Endothelial cell of umbilical vein (primary cell): ENCODE measurements around the gene ACOT7. TPM values are rescaled to one million over a fixed set of nuclear protein-coding genes. Genes with fewer than 3 reads are reported as not detected.

Experiments used
- BruUV-seq: library from RNA; stranded (reverse); fragments of 400-500 nt; replicated peaks from 2 replicates; lab custom pipeline; 2021; lab: Mats Ljungman, UMichigan
- CTCF ChIA-PET: fragments of 300-600, 350-600 bp; sonication (Branson Sonifier 250); formaldehyde crosslinking; loops from one replicate; lab custom pipeline; 2021; ENCODE audit warnings: antibody characterized with exemption, inconsistent platforms; lab: Charles Lee
- POLR2A ChIA-PET: fragments of 300-600, 350-600 bp; sonication (Branson Sonifier 250); formaldehyde crosslinking; loops from one replicate; lab custom pipeline; 2021; ENCODE audit warnings: antibody characterized with exemption, inconsistent platforms; lab: Charles Lee
- DNase-seq: peaks from one replicate; pipeline ENCODE4 v3.0.0-alpha.2; 2011; ENCODE audit warnings: low read depth, low spot score
- FAIRE-seq: peaks from 2 replicates; lab custom pipeline; 2011; peaks lifted over from hg19 to GRCh38; lab: Jason Lieb, UNC
- H2AFZ ChIP-seq: 2 replicates; pipeline ENCODE4 v1.6.0; 2012; ENCODE audit warnings: low read depth, low read length, control low read depth, inconsistent platforms
- H3K27ac ChIP-seq: 2 replicates; pipeline ENCODE4 v1.5.1; 2011; ENCODE audit warnings: low read depth, mild to moderate bottlenecking, control low read depth, low read length, moderate library complexity; ENCODE audit not compliant: insufficient read depth
- H3K27me3 ChIP-seq, 2 experiments: 2 replicates each; pipeline versions ENCODE4 v1.6.0 to v1.6.1; 2011; ENCODE audit warnings: low read length in 2 of 2, mixed read lengths in 1 of 2; ENCODE audit not compliant: control insufficient read depth in 2 of 2, insufficient read depth in 2 of 2
- H3K36me3 ChIP-seq, 2 experiments: 2 replicates in 1 of 2; 3 replicates in 1 of 2; pipeline ENCODE4 v1.5.1; 2011; ENCODE audit warnings: low read length in 2 of 2, mild to moderate bottlenecking in 1 of 2, moderate library complexity in 1 of 2; ENCODE audit not compliant: control insufficient read depth in 2 of 2, insufficient read depth in 2 of 2; ENCODE audit errors: extremely low read depth in 1 of 2
- H3K4me1 ChIP-seq: 3 replicates; pipeline ENCODE4 v1.5.1; 2011; ENCODE audit warnings: mild to moderate bottlenecking, low read length; ENCODE audit not compliant: control insufficient read depth, insufficient read depth; ENCODE audit errors: extremely low read depth
- H3K4me2 ChIP-seq: 2 replicates; pipeline ENCODE4 v1.6.1; 2011; ENCODE audit warnings: low read length, control low read depth, mixed read lengths; ENCODE audit not compliant: insufficient read depth
- H3K4me3 ChIP-seq, 3 experiments: fragments of 200-600 bp in 1 of 3; sonication (generic), shearing (Covaris generic) in 1 of 3; replicated peaks in 1 of 3; 2 replicates each; pipeline ENCODE4 v1.5.1; 2011 to 2016; ENCODE audit warnings: control low read depth in 3 of 3, low read length in 3 of 3, mild to moderate bottlenecking in 2 of 3, inconsistent platforms in 1 of 3, low read depth in 1 of 3, moderate library complexity in 1 of 3; ENCODE audit not compliant: insufficient read depth in 1 of 3
- H3K79me2 ChIP-seq: 2 replicates; pipeline ENCODE4 v1.6.0; 2012; ENCODE audit warnings: low read length, inconsistent platforms; ENCODE audit not compliant: control insufficient read depth, insufficient read depth
- H3K9ac ChIP-seq: replicated peaks from 2 replicates; pipeline ENCODE3; 2011; ENCODE audit warnings: low read length, control low read depth; ENCODE audit not compliant: insufficient read depth; ENCODE audit errors: extremely low read depth
- H3K9me1 ChIP-seq: replicated peaks from 3 replicates; pipeline ENCODE4 v1.6.0; 2011; ENCODE audit warnings: mild to moderate bottlenecking, low read length; ENCODE audit not compliant: control insufficient read depth, insufficient read depth; ENCODE audit errors: extremely low read depth
- H3K9me3 ChIP-seq: replicated peaks from 2 replicates; pipeline ENCODE4 v1.5.1; 2012; ENCODE audit warnings: low read length, inconsistent platforms; ENCODE audit not compliant: control insufficient read depth, insufficient read depth
- H4K20me1 ChIP-seq: replicated peaks from 2 replicates; pipeline ENCODE3; 2011; ENCODE audit warnings: mild to moderate bottlenecking, low read length; ENCODE audit not compliant: control insufficient read depth, insufficient read depth; ENCODE audit errors: extremely low read depth
- EZH2 ChIP-seq: IDR thresholded peaks from 2 replicates; pipeline ENCODE4 v1.6.1; 2012; ENCODE audit warnings: borderline replicate concordance, low read depth, mild to moderate bottlenecking, moderate library complexity, low read length, inconsistent platforms; ENCODE audit not compliant: severe bottlenecking
- FOS ChIP-seq: IDR thresholded peaks from 2 replicates; pipeline ENCODE4 v1.6.1; 2011; ENCODE audit warnings: mild to moderate bottlenecking, low read length, moderate library complexity, borderline replicate concordance; ENCODE audit not compliant: insufficient read depth
- GATA2 ChIP-seq: IDR thresholded peaks from 2 replicates; pipeline ENCODE4 v1.7.0; 2011; ENCODE audit warnings: low read depth, mild to moderate bottlenecking, moderate library complexity, mixed read lengths, low read length; ENCODE audit not compliant: insufficient read length, insufficient read depth
- JUN ChIP-seq: IDR thresholded peaks from 2 replicates; pipeline ENCODE4 v1.6.1; 2011; ENCODE audit warnings: borderline replicate concordance, low read depth; ENCODE audit not compliant: insufficient read length, insufficient read depth
- MYC ChIP-seq: IDR thresholded peaks from one replicate; pipeline ENCODE4 v1.6.1; 2011; ENCODE audit warnings: mild to moderate bottlenecking, low read depth, low read length
- POLR2A ChIP-seq: IDR thresholded peaks from 2 replicates; pipeline ENCODE4 v1.6.1; 2012; ENCODE audit warnings: low read depth, mild to moderate bottlenecking, control low read depth, low read length
- POLR2AphosphoS5 ChIP-seq: IDR thresholded peaks from 2 replicates; pipeline ENCODE4 v1.6.1; 2012; ENCODE audit warnings: low read depth, mild to moderate bottlenecking, control low read depth, low read length, moderate library complexity; ENCODE audit not compliant: insufficient read depth
- dilution Hi-C: fragments of 300-500 bp; cut with MboI; formaldehyde crosslinking; loops from one replicate; pipeline ENCODE4 v1.15.0; 2019; ENCODE audit warnings: low sequenced_read_pairs; ENCODE audit not compliant: extremely low pct_ligation_motif_present
- intact Hi-C: fragments of 100-400 bp; cut with micrococcal nuclease; formaldehyde crosslinking; loops from one replicate; pipeline ENCODE4 v1.10.0; 2022
- polyA plus RNA-seq, 4 experiments: library from polyadenylated mRNA; depleted of rRNA in 3 of 4; stranded (reverse) in 3 of 4; unstranded in 1 of 4; fragments of >200 nt; gene quantifications; 2 replicates each; pipeline versions ENCODE4 v1.2.1 to v1.2.3, GENCODE V29; 2011 to 2012; ENCODE audit warnings: missing spikeins in 1 of 4
- total RNA-seq: library from RNA; stranded (reverse); gene quantifications from 2 replicates; pipeline ENCODE4 v1.2.3, GENCODE V29; 2021
- TF ChIP-seq, protein P1 (sequence below), 2 donors: IDR thresholded peaks; 1 replicate in 1 of 2; 2 replicates in 1 of 2; pipeline ENCODE4 v1.5.1; 2011; ENCODE audit warnings: low read length in 2 of 2, mild to moderate bottlenecking in 2 of 2, moderate library complexity in 2 of 2, control low read depth in 1 of 2, inconsistent platforms in 1 of 2, low read depth in 1 of 2; ENCODE audit not compliant: insufficient read depth in 1 of 2; ENCODE audit errors: extremely low read depth in 1 of 2
- TF ChIP-seq, protein P2 (sequence below): IDR thresholded peaks from 2 replicates; pipeline ENCODE4 v1.6.1; 2011; ENCODE audit not compliant: insufficient read depth, insufficient read length

ACOT7 gene
- total and polyA plus RNA-seq, 2 donors (not counting 3 experiments of a cell fraction or from before 2014, with no cell fraction given): 69.4 to 105 TPM

DNA sequence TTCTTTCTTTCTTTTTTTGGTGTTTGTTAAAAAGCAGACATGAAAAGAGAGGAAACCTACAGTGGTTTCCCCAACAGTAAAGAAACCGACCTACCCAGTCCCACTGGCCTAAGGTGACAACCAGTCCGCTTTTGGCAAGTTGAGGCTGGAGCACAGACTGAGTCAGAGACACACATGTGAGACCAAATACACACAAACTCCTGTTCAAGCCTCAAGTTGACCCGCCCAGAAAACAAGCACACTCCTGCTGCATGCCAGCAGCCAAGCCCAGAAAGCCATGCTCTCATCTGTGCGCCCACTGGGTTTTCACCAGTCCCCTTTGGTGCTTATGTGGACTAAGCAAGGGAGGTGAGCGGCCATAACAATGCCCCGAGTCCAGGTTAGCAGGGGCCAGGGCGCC is 68.1 kb downstream of the ACOT7 start:
- DNase-seq (no peak), FAIRE-seq (no peak)
- no peak overlapping the region for H3K9ac ChIP-seq
- TF ChIP-seq, protein P1, sequence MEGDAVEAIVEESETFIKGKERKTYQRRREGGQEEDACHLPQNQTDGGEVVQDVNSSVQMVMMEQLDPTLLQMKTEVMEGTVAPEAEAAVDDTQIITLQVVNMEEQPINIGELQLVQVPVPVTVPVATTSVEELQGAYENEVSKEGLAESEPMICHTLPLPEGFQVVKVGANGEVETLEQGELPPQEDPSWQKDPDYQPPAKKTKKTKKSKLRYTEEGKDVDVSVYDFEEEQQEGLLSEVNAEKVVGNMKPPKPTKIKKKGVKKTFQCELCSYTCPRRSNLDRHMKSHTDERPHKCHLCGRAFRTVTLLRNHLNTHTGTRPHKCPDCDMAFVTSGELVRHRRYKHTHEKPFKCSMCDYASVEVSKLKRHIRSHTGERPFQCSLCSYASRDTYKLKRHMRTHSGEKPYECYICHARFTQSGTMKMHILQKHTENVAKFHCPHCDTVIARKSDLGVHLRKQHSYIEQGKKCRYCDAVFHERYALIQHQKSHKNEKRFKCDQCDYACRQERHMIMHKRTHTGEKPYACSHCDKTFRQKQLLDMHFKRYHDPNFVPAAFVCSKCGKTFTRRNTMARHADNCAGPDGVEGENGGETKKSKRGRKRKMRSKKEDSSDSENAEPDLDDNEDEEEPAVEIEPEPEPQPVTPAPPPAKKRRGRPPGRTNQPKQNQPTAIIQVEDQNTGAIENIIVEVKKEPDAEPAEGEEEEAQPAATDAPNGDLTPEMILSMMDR (IDR thresholded peaks at IDR 0.05; ENCODE audit: extremely low read depth in 1 of 2, insufficient read depth in 1 of 2, low read depth in 1 of 2, low read length in 2 of 2): no peak
- TF ChIP-seq EZH2: no peak
- no peak for TF ChIP-seq GATA2
- TF ChIP-seq FOS: no peak
- TF ChIP-seq POLR2A: no peak
- TF ChIP-seq POLR2AphosphoS5: no peak
- no peak for TF ChIP-seq MYC
- TF ChIP-seq, protein P2, sequence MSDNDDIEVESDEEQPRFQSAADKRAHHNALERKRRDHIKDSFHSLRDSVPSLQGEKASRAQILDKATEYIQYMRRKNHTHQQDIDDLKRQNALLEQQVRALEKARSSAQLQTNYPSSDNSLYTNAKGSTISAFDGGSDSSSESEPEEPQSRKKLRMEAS: no peak
- no peak for TF ChIP-seq JUN
- intact Hi-C loops (no loop called here), dilution Hi-C loops (no loop called here)
- no peaks in the 10 kb centered on the region for H3K4me1 ChIP-seq
- ChIA-PET CTCF (no interaction called here), POLR2A (no interaction called here)
- no peaks in the 10 kb centered on the region for H3K9me3 ChIP-seq
- H3K27me3 ChIP-seq: no peaks in the 10 kb centered on the region
- no peaks in the 10 kb centered on the region for H3K79me2 ChIP-seq
- H4K20me1 ChIP-seq: no peaks in the 10 kb centered on the region
- no peak overlapping the region for H3K27ac ChIP-seq
- no TSS peak for BruUV-seq
- H3K9me1 ChIP-seq: no peaks in the 10 kb centered on the region
- H3K4me3 ChIP-seq: no peak overlapping the region
- no peak overlapping the region for H3K4me2 ChIP-seq
- H2AFZ ChIP-seq: no peak overlapping the region
- peaks cover 0 to 2% of the 10 kb centered on the region in 2 experiments for H3K36me3 ChIP-seq
